Left kidney (tissue), 2 donors: ENCODE data around the gene IL1B. TPM values are rescaled to one million over a fixed set of nuclear protein-coding genes. Genes with fewer than 3 reads are reported as not detected.
A peak's percentile ranks its signal among the peaks of the same experiment; 100 is the strongest.

ENCODE experiments used
- DNase-seq: peaks from one replicate; pipeline ENCODE4 v3.0.0-alpha.2; 2013
- polyA plus RNA-seq: library from polyadenylated mRNA; unstranded; fragments of 120-200 nt; gene quantifications from one replicate; pipeline ENCODE4 v1.2.1, GENCODE V29; 2013; ENCODE audit not compliant: insufficient read length

The IL1B gene
- polyA plus RNA-seq, 1 donor = 0.65 TPM

DNA sequence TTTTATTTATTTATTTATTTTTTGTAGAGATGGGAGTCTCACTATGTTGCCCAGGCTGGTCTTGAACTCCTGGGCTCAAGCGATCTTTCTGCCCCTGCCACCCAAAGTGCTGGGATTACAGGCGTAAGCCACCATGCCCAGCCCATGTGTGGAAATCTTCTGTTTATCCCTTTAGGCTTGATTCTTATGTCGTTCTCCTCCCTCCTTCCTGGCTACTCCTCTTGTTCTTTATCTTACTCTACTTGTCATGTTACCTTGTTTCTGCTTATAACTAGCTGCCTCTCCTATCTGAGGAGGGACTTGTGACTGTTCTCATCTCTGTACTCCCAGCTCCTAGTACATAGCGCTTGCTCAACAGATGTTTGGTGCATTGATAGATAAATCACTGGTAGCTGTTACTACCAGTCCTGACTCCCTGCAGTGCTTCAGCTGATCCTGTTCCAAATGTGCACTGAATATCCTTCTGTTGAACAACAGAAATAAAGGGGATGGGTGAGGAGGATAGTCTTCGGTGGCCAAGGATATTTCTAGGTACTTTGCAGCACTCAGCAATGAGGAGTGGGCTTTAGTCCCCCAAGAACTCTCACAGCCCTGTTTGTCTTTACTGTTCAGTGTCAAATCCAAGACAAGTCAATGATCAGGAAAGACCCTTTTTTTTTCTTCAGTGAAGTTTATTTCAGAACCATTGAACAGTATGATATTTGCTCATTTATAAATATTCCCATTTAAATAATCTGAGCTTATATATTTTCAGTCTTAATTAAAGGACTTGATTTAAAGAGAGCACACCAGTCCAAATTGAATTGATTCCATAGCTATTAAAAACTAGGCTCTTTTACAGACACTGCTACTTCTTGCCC lies 7.2 kb downstream of the IL1B start:
- DNase-seq = no peak

DNA sequence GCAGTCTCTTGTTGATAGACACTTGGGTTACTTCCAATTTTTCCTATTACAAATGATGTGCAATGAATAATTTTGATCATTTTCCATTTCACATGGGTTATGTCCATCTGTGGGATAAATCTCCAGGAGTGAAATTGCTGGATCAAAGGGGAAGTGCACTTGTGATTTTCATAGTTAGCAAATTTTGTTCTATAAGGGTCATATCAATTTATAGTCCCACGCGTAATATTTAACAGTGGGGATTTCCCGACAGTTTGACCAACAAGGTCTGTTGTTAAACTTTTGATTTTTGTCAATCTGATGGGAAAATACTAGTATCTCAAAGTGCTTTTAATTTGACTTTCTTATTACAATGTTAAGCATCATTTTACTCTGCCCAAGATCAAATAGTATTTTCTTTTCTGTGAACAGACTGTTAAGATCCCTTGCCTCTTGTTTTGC lies 8.3 kb downstream of the IL1B start:
- no peak for DNase-seq

DNA sequence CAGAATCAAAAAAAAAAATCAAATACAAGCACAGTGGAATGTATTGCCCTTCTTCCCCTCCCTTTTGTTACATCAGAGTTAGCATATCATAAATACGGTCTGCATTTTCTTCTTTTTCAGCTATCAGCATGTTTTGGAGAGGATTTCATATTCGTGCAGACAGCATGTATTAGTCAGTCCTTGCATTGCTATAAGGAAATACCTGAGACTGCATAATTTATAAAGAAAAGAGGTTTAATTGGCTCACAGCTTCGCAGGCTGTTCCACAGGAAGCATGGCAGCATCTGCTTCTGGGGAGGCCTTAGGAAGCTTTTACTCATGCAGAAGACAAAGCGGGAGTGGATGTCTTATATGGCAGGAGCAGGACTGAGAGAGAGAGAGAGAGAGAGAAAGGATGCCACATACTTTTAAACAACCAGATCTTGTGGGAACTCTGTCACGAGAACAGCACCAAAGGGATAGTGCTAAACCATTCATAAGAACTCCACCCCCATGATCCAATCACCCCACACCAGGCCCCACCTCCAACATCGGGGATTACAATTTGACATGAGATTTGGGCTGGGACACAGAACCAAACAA lies 8.9 kb downstream of the IL1B start:
- no peak for DNase-seq

DNA sequence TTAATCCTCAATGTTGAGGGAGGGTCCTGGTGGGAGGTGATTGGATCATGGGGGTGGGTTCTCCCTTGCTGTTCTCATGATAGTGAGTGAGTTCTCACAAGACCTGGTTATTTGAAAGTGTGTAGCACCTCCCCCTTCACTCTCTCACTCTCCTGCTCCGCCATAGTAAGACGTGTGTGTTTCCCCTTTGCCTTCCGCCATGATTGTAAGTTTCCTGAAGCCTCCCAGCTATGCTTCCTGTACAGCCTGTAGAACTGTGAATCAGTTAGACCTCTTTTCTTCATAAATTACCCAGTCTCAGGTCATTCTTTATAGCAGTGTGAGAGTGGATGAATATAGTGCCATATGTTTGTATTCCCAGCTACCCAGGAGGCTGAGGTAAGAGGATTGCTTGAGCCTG lies 9.6 kb downstream of the IL1B start:
- DNase-seq = no peak

DNA sequence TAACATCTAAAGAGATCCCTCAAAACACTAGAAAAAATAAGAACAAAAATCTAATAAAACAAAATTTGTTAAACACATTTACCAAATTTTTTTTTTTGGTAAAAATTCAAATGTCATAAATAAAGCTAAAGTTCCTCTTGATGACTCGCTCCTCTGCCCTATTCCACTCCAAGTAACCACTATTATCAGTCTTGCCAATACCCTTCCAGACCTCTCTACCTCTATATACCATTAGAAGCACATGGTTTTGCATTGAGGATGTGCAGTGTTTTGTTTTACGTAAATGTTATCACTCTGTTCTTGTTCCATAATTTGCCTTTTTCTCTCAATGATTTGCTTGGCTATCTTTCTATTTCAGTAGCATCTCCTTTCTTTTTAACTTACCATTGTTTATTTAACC lies 10.9 kb downstream of the IL1B start:
- no peak for DNase-seq

DNA sequence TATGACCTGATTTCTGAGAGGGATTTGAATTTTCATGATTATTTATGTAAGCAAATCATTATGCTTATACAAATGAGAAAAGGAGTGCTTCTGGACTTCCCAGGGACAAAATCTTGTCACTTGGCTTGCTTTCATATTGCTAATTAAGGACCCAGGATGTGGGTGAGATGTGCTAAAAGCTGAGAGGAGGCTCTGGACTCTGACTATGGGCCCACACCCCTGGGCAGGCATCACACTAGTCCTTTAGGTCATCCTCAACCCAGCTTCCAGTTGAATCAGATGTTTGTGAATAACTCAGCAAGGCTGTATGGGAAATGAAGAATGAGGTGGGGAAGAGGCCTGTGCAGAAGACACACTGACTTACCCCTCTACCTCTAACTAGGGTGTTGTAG lies 11.9 kb downstream of the IL1B start:
- no peak for DNase-seq

DNA sequence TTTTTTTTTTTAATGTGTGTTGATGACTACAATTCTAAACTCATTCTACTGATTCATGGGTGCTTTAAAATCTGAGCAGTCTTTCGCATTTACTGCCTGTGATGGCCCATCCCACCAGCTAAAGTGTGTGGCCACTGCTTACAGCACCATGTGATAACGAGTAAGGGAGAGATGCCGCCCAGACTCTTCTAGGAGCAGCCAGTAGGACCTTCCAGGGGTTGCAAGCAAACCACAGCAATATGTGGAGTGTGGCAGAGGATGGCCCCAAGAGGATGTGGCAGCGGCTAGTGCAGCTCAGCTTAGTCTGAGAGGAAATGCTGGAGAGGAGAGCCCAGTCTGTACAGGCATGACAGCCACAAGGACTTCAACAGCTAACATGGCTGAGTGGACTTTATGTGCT lies 14.9 kb downstream of the IL1B start:
- DNase-seq = no peak

DNA sequence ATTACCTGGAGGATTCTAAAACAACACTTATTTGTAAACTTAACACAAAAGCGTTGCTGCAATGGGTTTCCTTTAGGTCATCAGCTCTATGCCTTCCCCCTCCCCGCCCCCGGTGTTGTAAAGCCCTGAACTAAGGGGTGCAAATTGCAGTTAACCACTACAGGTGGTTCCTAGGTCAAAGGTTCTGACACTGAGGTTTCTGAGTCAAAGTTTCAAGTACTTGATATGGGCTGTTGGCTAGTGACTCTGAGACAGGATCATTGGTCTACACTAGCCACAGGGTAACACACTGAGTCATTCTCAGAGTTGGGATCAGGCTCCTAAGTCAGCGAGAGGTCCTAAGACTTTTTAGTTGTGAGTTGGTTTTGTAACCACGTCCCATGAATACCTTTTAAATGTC lies 15.4 kb downstream of the IL1B start:
- DNase-seq = no peak

DNA sequence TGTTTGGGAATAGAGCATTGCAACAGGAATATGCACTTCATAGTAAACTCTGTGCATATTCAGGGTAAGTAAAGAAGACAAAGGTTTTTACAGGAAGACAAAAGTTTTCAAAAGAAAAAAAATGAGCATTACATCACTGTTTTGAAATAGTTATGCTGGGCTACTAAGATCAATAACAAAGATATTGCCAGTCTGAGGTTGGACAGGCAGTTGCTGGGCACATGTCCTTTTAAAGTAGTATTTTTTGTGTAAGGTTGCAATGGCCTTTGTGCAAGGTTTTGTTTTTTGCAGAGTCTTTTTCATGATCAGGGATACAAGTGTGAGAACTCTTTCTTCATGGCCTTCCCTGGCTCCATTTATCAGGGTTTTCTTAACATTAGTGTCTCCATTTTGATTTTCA lies 16.2 kb downstream of the IL1B start:
- DNase-seq = no peak

DNA sequence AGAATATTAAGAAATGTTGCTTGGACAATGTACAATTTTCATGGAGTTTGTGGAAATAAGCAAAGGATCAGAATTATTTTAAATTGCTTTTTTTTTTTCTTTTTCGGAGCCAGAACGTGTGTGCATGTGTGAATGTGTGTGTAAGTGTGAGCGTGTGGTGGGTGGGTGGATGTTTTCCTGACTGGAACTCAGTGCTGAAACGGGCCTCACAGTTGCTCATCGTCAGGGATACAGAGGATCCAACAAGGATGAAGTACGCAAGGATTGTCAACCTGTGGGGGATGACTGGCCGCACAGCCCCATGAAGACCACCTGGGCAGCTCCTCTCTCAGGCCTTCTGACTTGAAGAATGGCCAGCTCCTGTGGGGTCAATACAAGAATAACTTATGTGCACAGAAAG lies 17.5 kb downstream of the IL1B start:
- no peak for DNase-seq

DNA sequence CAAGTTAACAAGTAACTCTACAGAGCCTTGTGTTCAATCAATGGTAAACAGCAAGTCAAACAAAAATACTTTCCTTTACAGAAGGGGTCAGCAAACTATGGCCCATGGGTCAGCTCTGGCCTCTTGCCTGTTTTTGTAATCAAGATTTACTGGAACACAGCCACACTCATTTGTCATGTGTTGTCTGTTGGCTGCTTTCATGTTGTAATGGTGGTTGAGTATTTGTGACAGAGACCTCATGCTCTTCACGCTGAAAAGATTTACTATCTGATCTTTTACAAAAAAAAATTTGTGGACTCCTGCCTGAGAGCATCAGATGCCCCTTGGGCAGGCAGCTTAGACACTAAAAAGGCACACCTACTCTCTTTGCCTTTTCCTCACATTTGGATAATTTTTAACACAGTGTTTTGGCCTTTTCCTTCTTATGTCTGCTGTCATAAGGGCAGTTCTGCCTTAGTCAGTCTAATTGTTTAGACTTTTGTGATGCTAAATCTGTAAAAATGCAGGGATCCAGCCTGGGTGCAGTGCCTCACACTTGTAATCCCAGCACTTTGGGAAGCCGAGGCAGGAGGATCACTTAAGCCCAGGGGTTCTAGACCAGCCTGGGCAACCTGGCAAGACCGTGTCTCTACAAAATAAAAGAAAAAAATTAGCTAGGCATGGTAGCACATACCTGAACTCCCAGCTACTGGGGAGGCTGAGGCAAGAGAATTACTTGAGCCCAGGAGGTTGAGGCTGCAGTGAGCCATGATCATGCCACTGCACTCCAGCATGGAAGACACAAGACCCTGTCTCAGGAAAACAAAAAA lies 18.3 kb downstream of the IL1B start:
- DNase-seq = peak; percentile 21

DNA sequence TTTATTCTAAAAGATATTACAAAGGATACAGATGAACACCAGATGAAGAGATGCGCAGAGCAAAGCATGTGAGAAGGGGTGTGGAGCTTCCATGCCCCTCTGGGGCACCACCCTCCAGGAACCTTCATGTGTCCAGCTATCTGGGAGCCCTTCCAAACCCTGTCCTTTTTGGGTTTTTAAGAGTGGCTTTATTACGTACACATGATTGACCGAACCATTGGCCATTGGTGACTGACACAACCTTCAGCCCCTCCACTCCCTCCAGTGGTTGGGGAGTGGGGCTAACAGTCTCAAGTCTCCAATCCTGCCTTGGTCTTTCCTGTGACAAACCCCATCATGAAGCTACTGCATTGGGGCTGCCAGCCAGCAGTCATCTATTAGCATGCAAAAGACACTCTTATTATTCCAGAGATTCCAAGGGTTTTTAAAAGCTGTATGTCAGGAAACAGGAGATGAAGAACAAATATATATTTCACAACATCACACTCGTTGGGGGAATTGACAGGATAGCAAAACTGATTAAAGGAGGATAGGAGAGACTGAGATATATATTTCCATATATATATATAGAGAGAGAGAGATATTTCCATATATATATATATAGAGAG lies 19.4 kb downstream of the IL1B start:
- DNase-seq = no peak

DNA sequence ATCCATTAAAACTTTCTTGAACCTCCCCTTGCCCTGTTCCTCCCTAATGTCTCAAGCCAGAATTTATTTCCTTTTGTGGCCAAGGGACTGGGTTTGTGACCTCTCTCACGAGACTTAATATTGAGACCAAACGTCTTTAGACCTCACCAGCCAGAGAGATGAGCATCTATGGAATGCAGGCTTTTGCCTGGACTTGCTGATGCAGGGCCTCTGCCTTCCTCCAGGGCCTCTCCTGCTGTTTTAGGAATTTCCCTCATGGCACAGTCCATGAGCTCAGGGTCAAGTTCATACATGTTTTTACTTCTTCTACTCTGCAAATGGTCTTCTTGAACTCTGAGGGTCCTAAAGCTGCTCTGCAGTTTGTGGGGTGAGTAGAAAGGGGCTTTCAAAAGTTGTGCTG lies 22.3 kb downstream of the IL1B start:
- DNase-seq = no peak

DNA sequence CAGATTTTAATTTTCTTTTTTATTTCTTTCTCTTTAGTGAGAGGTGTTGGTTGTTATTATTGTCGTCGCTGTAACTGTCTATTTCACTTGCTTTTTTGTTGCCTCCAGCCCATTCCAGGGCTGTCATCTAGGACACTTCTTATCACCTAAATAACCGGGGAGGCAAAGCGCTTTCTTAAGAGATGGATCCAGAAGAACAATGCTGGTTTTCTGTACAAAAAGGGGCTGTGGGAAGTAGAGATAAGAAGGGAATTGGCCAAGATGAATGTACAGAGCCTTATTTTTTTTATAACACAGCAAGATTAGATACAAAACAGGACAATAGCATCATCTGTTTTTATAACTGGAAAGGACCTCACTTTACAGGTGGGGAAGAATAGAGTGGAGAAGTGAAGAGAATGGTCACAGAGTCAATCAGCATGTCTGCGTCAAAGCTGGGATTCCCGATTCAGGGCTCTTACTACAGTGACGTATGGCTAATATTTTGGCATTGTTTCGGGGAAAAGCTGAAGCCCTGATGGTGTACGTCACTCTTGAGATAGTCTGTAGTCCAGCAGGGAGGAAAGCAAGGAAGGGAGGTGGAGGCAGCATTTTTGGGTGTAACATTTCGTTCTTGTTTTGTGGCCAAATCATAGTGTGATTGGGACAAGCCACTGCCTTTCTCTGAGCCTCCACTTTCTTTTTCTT lies 23.2 kb downstream of the IL1B start:
- no peak for DNase-seq

DNA sequence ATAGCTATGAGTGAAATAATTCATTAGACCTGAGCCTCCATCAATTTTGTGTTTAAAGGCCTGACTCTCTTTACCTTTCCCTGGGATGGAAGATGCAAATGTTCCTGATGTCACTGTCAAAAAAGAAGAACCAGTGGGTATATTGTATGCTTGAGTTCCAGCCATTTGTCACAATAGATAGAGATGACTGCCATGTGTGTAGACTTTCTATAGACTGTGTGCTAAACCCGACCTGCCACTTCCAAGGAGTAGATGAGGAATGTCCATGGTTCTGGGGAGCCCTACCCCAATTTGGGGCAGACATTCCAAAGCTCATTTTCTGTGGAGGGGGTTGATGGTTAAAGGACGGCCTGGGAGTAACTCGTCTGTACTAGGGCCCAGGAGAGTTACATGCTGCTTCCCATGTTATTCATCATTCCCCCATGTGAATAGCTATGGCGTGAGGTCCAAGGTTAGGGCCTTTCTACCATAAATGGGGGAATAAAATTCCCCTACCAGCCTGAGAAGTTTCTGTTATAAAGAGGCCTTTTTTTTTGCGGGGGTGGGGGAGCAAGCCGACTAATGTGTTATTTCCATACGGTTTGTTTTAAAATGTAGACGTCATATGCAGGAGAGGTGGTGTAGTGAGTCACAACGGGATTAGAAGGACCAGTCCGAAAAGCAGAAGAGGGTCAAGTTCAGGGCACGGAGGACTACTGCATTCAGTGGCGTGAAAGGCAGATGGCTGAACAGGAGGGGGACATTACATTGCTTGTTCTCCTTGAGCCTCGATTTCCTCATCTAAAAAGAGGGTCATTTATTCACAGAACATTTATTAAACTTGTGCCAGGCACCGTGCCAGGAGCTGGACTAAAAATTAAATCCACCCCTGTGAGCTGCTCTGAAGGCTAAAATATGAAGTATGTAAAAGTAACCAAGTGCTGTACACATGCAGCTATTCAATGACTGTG lies 24.0 kb downstream of the IL1B start:
- DNase-seq = no peak

DNA sequence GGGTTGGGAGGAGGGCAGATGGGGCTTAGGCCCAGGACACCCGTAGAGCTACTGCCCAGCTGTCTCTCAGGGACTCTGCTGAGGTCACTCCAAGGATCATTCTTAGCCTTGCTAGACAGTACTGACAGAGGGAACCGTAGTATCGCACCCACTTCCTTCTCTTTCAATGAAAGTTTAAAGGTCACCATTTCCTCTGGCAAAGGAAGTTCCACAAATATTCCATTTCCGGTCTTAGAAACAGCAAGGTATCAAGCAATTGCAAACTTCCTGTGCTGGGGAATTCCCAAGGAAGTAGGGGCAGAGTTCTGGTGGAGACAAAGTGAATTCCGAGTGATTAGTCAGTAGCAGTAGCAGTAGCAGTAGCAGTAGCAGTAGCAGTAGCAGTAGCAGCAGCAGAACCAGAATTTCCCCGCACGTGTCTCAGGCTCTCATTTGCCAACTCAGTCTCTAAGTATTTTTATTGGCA lies 24.7 kb downstream of the IL1B start:
- no peak for DNase-seq

DNA sequence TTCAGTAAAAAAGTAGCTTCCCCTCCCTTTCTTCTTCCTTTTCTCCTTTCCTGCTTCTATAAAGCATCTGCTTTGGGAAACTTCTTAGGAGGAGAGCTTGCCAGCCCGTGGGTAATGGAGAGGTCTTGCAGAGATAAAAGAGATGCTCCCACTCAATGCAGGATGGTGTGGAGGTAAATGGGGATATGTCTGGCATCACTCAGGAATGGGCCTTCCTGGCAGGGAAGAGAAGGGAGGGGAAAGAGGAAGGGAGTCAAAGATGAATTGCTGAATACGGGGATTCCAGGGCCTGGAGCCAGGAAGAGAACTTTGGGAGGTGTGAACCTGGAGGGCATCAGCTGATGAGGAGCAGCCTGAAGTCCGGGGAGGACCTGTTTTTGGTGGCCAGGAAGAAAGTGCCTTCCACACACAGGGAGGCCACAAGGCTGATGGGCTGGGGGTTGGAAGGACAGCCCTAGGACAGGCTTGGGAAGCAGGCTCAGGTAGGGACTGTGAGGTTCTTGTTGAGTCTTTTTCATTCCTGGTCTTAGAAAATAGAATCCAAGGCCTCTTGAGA lies 25.2 kb downstream of the IL1B start:
- DNase-seq = no peak

DNA sequence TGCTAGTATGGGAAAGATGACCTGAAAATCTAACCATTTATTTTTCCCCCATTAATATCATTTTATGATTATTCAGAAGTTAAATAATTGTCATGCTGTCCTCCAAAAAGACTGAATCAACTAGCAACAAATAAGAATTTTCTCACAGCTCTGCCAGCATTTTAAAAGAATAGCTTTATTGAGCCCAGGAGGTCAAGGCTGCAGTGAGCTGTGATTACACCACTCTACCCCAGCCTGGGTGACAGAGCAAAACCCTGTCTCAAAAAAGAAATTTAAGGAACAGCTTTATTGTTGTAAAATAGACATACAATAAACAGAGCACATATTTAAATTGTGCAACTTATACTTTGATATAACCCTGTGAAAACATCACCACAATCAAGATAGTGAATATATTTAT lies 27.5 kb downstream of the IL1B start:
- no peak for DNase-seq

DNA sequence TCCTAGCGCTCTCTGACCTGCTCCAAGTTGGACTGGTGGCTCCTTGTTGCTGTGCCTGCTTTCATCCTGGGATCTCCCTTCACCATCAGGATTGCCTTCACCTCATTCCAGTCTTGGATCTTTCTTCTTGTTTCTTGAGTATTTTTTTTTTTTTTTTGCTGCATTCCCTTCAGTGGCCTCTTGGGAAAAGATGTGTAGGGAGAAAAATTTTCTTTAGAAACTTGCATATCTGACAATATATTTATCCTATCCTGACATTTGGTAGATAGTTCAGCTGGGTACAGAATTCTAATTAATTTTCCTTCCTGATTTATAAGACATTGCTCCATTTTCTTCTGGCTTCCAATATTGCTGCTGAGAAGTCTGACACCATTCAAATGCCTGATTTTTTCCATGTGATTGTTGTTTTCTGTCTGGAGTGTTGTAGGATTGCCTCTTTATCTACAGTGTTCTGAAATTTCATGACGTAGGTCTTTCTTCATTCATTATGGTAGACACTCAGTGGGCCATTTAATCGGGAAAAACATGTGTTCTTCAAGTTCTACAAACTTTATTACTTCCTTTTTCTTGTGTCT lies 29.3 kb downstream of the IL1B start:
- no peak for DNase-seq

DNA sequence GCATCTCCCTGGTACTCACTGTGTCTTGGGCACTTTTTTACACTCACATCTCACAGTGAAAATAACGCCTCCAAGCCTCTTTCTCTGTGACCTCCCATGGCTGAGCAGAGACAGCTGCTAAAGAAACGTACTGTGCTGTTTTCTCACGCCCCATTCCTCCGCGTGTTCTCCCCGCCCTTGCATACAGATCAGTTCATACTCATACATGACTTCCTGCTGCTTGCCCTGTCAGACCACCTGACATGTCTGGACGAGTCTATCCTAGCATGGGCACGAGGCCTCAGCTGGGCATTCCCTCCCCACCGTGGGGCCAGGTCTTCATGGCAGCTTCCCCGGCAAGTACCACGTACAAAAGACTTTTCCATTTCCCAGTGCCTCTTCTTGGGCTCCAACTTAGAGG lies 31.0 kb downstream of the IL1B start:
- no peak for DNase-seq
